PFSK-1 (cell line): ENCODE data around the gene APBA2.

ENCODE experiments used
- FOXP2 ChIP-seq: optimal IDR thresholded peaks from 2 replicates; pipeline ENCODE3; 2011; ENCODE audit warnings: borderline replicate concordance, control low read depth, inconsistent platforms; ENCODE audit not compliant: insufficient read depth; ENCODE audit errors: extremely low read length, extremely low read depth
- POLR2AphosphoS5 ChIP-seq: IDR thresholded peaks from 2 replicates; pipeline ENCODE4 v1.6.1; 2012; ENCODE audit warnings: low read depth, mild to moderate bottlenecking, control low read depth, low read length, moderate library complexity
- SIN3A ChIP-seq: IDR thresholded peaks from 2 replicates; pipeline ENCODE4 v1.6.1; 2012; ENCODE audit warnings: mild to moderate bottlenecking, low read length, moderate library complexity, borderline replicate concordance; ENCODE audit not compliant: insufficient read depth
- TAF1 ChIP-seq: IDR thresholded peaks from 2 replicates; pipeline ENCODE4 v1.6.1; 2012; ENCODE audit warnings: low read length, control low read depth, borderline replicate concordance; ENCODE audit not compliant: insufficient read depth
- TF ChIP-seq, protein P1 (sequence below), 2 experiments: IDR thresholded peaks; 2 replicates each; pipeline versions ENCODE4 v1.6.1 to v1.8.0; 2011 to 2012; ENCODE audit warnings: low read depth in 2 of 2, low read length in 2 of 2, control low read depth in 1 of 2, inconsistent platforms in 1 of 2, mild to moderate bottlenecking in 1 of 2, moderate library complexity in 1 of 2; ENCODE audit not compliant: insufficient read depth in 1 of 2

The APBA2 gene

DNA sequence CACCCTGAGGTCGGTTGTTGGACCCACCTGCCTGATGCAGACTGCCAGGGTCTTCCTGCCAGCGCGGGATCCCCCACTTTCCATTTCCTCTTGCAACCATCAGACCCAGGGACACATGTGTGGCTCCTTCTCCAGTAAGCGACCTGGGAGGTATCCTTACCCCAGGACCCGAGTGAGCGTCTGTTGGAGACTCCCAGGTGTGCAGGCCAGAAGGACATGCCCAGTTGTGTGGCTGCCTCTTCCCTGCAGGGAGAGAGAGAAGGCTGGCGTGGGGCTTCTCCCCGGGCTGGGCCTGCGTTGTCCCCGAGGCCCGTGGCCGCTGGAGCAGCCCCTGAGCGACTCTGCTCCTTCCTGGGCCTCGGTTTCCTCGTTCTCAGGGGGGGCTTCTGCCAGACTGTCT lies 56.8 kb downstream of the APBA2 start:
- no peak for TF ChIP-seq TAF1
- TF ChIP-seq POLR2AphosphoS5, result no peak

DNA sequence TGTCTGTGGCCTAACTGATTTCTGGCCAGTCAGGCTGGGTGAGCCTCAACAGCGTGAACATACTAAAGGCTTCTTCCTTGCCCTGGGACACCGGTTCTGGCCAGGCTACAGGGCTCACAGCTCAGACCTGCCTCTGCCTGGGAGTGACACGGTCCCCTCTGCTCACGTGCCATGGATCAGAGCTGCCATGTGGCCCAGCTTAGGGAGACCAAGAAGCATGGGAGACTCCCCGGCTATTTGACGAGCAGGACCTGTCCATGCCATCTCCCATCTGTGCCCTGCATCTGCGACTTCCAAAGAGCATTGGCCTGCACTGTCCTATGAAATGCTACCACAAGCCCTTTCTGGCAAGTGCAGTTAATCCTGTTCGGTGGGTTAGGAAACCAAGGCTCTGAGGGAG lies 57.4 kb downstream of the APBA2 start:
- no peak for TF ChIP-seq SIN3A
- TF ChIP-seq, protein P1, sequence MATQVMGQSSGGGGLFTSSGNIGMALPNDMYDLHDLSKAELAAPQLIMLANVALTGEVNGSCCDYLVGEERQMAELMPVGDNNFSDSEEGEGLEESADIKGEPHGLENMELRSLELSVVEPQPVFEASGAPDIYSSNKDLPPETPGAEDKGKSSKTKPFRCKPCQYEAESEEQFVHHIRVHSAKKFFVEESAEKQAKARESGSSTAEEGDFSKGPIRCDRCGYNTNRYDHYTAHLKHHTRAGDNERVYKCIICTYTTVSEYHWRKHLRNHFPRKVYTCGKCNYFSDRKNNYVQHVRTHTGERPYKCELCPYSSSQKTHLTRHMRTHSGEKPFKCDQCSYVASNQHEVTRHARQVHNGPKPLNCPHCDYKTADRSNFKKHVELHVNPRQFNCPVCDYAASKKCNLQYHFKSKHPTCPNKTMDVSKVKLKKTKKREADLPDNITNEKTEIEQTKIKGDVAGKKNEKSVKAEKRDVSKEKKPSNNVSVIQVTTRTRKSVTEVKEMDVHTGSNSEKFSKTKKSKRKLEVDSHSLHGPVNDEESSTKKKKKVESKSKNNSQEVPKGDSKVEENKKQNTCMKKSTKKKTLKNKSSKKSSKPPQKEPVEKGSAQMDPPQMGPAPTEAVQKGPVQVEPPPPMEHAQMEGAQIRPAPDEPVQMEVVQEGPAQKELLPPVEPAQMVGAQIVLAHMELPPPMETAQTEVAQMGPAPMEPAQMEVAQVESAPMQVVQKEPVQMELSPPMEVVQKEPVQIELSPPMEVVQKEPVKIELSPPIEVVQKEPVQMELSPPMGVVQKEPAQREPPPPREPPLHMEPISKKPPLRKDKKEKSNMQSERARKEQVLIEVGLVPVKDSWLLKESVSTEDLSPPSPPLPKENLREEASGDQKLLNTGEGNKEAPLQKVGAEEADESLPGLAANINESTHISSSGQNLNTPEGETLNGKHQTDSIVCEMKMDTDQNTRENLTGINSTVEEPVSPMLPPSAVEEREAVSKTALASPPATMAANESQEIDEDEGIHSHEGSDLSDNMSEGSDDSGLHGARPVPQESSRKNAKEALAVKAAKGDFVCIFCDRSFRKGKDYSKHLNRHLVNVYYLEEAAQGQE (IDR thresholded peaks at IDR 0.05; ENCODE audit: insufficient read depth in 1 of 2, low read depth in 2 of 2, low read length in 2 of 2), result no peak
- no peak for TF ChIP-seq TAF1
- no peak for TF ChIP-seq FOXP2
- no peak for TF ChIP-seq POLR2AphosphoS5

DNA sequence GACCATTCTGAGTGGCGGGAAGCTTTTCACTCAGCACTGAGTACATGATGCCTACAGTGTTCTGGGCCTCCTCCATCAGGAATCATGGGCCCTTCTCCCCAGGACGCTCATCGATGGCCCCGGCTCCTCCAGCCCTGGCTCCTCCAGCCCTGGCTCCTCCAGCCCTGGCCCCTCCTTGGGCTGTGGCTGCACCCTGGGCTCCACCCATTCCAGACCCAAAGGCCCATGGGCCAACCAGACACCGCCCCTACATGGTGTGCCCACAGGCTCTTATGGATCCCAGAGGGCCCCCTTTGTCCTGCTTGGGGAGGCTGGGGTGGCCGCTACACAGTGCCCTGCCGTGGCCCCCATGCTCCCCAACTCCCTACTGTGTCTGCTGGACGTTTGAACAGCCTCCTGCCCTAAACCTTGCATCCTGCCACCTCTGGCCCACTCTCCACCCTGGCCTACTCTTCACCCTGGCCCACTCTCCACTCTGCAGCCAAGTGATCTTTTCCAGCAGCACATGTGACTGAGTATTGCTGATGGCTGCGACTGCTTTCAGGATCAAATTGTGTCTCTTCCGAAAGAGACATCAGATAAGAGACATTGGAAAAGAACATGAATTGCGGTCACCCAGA lies 57.9 kb downstream of the APBA2 start:
- TF ChIP-seq TAF1 (no peak), SIN3A (no peak), FOXP2 (no peak), POLR2AphosphoS5 (no peak)
- TF ChIP-seq, protein P1 (IDR thresholded peaks at IDR 0.05; ENCODE audit: insufficient read depth in 1 of 2, low read depth in 2 of 2, low read length in 2 of 2), result no peak

DNA sequence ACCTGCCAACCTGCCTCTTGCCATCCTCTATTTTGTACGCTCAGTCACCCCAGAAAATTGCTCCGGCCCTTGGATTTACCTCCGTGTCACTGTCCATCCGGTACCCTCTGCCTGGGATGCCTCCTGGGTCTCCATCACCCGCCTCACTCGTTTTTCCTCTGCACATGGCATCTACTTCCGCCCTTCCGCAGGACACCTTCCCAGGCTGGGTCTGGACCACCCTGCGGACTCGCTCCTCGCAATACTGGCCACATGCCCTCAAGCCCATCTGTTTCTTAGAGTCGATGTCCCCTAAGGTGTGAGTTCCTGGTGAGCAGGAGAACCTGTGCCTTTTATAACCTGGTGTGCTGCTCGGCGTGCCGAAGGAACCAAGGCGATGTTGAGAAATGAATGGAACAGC lies 58.5 kb downstream of the APBA2 start:
- no peak for TF ChIP-seq POLR2AphosphoS5
- no peak for TF ChIP-seq SIN3A
- TF ChIP-seq TAF1, result no peak
- TF ChIP-seq FOXP2, result no peak
- TF ChIP-seq, protein P1 (IDR thresholded peaks at IDR 0.05; ENCODE audit: insufficient read depth in 1 of 2, low read depth in 2 of 2, low read length in 2 of 2), result no peak

DNA sequence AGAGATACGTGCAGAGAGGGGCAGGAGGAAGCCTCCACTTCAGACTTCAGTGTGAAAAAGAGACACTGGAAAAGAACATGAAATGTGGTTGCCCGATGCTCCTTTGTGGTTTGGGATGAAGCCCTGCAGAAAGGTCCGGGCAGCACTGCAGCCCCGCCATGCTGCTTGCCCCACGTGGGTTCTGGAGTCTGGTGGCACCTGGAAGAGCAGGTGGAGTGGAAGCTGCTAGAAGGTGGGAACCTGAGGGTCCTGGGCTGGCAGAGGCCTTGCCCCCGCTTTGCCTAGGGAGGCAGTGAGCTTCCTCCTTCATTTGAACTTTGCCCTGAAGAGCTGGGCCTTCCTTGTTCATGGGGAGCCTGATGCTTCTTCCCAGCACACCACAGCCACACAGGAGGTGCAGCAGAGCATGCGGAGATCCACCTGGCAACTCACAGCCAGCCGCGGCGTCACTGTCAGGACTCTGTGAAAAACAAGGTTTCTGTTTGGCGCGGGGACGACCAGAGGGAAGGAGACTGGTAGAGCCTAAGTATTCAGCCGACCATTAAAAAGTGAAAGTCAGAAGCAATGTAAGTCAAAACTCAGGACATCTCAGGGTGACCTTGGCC lies 59.0 kb downstream of the APBA2 start:
- no peak for TF ChIP-seq FOXP2
- TF ChIP-seq TAF1, result no peak
- no peak for TF ChIP-seq POLR2AphosphoS5
- no peak for TF ChIP-seq SIN3A
- TF ChIP-seq, protein P1 (IDR thresholded peaks at IDR 0.05; ENCODE audit: insufficient read depth in 1 of 2, low read depth in 2 of 2, low read length in 2 of 2), result no peak
